Stimulated activated CD8-positive, alpha-beta memory T cell treated with anti-CD3 and anti-CD28 coated beads, Interleukin-12 subunit alpha, Interleukin-12 subunit beta, amount 100 ng/mL, for 24 hours (primary cell): ENCODE data around the gene HTR6.
"Not testable (repeated sequence)": the region's sequence is repeated elsewhere in the genome, so short reads cannot be mapped to it uniquely, and the experiment has no call there.

Experiments
- DNase-seq: peaks from one replicate; pipeline ENCODE4 v3.0.0-alpha.2; 2020; ENCODE audit errors: extremely low read depth

Gene HTR6

DNA sequence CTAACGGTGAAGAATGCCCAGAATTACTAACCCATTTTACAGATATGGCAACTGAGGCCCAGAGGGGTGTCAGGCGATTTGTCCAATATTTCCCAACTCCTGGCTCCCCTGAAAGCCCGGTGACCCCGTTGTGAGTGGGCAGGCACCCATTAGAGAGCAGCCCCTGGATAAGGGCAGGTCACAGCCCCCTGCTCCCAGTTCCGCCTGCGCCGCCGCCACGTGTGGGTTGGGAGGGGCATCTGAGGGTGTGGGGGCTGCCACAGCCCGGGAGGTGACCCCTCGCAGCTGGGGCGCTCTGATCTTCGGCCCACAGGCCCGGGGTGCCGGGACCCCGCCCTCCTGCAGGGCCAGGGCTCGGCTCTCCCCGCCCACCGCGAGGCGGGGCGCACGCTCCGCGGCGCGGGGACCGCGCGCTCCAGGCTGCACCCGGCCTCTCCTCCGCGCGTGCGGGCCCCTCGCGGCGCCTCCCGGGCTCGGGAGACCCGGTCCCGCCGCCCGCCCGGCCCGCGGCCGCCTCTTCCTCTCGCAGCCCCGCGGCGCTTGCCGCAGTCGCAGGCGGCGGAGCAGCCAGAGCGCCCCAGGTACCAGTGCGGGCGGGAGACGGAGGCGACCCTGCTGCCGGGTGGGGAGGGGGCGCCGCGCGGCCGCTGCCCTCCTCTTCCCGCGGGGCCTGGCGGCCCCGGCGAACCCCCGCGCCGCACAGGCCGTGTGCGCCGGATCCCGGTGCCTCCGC, at the start of gene HTR6:
Gene HTR6 (plus strand): TSS at position 423 of the 733 bp plus-strand sequence. CDS start 879 bp downstream, outside the sequence.
- no peak for DNase-seq

DNA sequence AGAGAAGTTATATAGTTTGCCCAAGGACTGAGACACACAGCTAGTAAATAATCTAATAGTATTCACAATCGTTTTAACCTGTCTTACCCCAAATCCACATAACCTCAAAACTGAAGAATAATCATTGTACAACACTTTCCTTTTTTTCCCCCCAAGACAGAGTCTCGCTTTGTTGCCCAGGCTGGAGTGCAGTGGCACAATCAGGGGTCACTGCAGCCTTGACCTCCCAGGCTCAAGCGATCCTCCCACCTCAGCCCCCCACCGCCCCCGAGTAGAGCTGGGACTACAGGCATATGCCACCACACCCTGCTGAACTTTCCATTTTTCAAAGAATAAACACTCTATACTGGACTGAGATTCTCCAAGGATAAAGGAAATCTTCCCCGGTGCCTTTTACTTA, 49.2 kb upstream of the HTR6 start:
- no peak for DNase-seq

DNA sequence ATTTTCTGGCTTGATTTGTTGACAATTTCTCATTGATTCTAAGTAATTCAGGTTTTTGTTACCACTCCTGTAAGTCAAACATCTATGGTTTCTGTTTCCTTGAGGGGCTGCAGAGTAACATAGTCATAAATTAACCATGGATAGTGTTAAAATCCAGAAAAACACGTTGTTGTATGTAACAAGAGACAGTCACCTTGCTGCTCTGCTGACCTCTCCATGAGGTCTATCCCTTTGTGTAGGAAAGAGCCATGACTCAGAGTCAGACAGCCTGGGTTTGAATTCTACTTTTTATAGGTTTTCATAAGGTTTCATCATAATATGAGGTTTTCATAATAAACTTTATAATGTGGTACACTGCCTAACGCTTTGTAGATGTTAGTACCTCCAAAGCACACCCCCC, 48.2 kb upstream of the HTR6 start:
- no peak for DNase-seq

DNA sequence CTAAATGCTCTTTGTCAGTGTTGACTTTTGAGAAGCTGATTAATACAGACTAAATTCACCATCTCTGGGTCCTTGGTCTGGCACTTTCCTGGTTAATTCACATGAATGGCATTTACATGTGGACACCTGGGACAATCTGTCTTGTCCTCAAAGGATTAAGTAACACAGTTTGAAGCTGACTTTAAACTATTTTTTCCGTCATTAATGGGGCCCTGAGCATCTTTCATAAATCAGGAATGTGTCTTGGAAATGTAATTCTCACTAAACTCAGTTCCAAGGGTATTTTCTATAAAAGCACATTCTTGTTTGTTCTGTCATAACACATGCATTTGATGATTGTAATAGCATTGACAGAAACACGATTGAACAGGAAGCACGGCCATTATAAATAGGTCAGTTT, 47.3 kb upstream of the HTR6 start:
- no peak for DNase-seq

DNA sequence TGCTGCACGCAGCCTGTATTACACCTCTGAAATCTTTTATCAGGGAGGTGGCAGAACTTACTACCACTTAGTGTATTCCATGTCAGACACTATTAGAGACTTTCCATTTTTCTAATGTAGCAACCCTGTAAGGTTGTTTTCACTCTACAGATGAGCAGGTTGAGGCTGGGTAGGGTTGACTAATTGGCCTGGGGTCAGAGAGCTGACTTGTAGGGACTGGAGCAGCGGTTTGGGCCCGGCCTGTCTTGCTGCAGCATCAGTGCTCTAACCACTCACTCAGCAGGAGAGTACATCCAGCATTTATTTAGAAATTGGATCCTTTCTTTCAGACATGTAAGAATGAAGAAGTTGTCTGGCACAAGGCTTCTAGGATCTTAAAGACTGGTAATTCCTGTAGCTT, 46.2 kb upstream of the HTR6 start:
- no peak for DNase-seq

DNA sequence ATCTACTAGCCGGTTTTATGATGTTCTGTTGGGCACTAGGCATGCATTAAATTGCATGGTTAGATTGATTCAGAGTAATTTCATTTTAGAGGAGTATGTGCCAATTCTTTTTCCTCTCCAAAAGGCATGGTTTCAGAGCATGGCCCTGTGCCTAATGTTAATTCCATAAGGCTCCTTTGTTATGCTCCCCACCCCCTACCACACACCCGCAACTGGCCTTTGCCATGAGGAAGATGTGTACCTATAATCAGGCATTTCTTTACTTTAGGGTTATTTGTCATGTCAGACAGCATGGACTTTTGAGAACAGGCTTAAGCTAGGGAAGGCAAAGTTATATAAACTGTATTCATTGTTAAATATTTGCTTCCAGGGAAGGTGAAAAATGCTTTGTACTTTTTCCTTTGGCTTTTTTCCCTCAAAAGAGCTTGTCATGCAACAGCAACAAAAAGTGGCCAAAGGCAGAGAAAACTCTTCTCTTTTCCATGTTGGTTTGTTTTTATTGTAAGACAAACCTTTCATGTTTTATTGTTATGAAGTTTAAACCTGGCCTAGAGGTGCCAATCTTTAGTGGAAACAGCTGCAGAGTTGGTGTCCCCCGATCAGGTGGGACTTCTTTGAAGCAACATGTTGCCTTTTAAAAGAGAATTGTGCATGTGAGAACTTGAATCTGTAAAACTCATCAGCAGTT, 44.8 kb upstream of the HTR6 start:
- DNase-seq = no peak

DNA sequence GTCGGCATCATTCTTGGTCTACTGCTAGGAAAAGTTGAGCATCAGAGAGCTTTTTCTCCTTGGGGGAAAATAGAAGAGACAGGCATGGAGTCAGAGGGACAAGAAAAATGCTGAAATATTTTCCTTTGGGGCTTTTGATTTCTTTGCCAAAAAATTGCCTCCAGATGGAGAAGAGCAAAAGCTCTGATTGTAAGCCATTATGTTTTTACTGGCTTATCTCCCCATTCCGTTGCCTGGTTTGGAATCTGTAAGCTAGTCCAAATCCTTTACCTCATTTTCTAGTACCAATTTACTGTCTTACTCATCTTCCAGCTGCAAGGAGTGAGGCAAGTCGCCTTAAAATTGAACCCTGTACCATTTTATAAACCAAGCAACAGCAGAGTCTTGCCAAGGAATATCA, 43.9 kb upstream of the HTR6 start:
- DNase-seq = no peak

DNA sequence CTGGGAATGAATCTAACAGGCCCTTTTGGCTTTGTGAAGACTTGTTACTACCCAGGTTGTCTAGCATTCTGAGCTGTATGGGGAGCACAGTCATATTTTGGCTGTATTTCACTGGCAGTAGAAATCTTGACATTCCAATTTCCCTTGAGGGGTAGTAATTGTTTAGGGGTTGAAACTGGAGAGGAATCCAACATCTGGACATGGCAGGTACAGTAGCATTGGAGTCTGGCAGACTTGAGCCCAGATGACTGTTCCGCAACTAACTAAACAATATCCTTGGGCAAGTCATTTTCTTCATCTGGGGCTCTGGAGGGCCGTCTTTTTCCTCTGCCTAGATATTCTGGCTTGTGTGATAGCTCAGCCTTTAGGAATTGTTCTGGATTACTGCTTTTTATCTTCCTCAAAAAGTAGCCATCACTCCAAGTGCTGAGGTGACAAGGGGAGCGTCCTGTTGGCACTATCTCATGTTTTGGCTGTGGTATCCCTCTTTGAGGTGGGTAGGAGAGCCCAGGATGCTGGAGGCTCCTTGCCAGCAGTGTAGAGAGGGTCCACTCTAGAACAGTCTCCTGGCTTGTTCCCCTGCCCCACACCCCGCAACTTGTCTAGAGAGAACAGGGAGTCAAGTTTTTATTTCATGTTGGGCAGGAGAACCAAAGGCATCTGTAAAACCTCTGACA, 43.3 kb upstream of the HTR6 start:
- DNase-seq = no peak

DNA sequence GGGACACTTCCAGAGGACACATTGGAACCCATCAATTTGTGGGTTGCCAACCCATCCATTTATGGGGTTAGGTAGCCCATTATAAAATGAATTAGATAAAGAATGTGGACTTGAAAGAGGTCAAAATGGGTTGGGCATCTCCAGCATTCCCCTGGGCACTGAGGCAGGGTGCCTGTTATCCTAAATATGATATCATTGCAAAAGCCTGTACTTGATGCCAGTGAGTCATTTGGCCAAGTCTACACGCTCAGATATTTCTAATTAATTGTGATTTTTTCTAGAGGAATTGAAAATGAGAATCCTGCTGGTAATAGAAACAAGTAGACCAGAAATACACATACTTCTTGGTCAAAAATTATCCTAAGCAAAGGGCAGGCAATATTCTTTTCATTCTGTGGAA, 42.5 kb upstream of the HTR6 start:
- DNase-seq = no peak

DNA sequence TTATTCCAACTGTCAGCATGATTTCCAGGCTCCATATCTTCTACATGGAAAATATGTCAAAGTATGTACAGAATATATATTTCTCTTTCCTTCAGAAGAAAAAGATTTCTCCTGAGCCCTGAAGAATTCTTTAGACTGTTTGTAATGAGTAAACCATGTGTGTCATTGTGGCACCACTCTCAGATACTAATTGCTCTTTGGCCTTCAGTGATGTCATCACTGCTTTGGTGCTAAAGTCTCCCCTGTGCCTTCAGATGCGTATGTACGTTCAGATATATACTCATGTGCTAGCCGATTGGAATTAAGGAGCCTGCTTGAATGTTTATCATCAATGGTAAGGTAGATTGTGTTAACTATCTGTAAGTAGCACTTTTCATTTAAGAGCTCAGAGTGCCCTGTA, 41.2 kb upstream of the HTR6 start:
- DNase-seq = no peak

DNA sequence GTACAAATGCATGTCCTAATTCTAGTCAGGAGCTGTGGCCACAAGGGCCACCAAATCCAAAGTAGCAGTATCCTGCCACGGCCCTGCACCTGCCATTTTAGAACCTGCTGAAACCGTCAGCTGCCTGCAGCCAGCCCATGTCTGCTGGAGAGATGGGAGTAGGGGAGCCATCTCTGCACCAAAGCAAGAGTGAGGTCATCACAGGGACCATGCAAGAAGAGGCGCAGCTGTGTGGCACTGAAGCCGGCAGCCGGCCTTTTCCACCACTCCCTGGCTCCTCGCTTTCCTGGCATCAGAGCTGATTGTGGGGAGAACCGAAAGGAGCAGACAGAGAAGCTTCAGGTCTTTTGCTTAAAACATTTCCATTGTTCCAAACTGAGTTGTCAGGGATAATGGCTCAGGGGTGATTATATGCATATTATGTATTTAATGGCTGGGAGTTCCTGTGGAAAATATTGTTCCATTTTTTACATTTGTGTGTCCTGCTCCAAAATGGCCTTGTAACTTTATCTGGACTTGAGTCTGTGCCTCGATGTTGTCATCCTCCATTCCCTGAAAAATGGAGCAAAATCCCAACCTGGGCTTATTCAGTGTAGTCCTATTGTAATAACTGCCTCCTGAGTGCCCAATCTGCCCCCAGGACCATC, 39.3 kb upstream of the HTR6 start:
- DNase-seq = no peak

DNA sequence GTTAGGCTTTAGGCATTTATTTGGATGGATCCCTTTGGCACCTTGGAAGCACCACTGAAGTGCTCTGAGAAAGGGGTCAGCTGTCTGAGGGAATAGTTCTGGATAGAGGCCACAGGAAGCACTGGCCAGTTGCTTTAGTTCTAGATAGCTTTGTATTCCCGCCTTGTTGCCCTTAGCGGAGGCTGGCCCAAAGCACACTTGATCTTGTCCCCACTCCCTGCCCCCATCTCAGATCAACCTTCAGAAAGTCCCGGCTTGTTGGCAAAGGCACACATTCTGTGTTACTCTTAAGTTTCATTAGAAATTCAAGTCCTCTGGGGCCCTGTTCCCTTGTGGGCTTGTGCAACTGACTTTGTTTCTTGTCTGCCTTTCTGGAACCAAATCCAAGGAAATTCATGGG, 35.8 kb upstream of the HTR6 start:
- no peak for DNase-seq

DNA sequence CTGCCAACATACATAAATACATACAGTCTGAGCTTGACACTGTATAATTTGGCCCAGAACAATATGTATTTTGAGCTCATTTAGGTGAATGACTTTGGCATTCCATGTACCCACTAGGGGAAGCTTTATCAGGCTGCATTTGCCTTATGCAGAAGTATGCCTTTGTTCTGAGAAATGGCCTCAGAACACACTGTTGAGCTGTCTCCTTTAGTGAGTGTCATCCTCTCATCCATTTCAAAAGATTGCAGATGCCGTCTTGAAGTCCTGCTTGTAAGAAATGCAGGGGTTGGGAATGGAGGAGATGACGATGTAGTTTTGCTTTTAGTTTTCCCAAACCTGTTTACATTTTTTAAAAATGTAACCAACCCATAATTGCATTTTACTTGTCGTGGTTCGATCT, 35.3 kb upstream of the HTR6 start:
- DNase-seq = no peak

DNA sequence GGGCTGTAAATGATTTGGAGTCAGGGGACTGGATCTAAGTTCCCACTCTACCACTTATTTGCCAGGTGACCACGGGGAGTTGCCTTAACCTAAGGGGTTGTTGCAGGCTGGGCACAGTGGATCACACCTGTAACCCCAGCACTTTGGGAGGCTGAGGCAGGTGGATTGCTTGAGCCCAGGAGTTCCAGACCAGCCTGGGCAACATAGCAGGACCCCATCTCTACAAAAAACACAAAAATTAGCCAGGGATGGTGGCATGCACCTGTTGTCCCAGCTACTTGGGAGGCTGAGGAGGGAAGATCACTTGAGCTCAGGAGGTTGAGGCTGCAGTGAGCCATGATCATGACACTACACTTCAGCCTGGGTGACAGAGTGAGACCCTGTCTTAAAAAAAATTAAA, 34.5 kb upstream of the HTR6 start:
- not testable (repeated sequence) for DNase-seq

DNA sequence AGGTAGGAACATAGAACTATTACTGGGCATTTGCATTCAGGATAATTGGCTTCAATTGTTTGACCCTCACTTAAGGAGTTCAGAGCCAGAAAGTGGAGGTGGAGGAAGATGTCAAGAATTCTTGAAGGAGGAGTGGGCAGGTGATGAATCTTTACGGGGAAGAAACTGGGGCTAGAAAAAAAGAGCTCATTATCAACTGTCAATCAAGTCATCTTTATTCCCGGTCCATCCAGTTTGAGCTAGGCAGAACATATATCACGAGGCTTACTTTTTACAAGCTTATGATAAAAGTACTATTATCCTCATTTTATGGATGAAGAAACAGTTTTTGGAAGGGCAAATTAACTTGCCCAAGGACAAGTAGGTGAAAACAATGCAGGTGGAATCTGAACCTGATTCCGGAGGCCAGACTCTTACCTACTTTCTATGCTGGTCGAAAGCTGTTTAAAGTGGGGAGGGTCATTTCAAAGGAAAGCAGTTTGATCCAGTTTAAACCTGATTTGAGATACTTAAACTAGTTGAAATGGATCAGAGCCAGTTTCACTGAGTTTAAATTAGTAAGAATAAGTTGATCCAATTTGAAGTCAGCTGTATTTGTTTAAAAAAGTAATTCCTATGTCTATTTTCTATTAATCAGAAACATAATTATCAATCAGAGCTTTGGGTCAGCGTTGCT, 33.8 kb upstream of the HTR6 start:
- DNase-seq = no peak

DNA sequence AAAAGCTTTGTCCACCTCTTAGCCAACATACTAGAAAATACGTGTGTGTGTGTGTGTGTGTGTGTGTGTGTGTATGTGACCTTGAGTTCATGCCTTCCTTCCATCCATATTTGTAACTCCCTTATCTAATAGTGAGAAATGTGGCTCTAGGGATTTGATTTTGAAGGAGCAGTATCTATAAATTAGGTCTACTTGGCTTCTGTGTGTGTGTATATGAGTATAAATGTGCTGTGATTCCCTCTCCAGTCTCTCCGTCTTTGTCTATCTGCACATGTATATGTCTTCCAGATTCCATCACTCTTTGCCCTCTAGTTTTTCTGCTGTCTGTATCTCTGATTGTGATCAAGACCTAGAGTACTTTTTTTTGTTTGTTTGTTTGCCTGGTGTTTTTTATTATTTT, 32.5 kb upstream of the HTR6 start:
- DNase-seq = no peak

DNA sequence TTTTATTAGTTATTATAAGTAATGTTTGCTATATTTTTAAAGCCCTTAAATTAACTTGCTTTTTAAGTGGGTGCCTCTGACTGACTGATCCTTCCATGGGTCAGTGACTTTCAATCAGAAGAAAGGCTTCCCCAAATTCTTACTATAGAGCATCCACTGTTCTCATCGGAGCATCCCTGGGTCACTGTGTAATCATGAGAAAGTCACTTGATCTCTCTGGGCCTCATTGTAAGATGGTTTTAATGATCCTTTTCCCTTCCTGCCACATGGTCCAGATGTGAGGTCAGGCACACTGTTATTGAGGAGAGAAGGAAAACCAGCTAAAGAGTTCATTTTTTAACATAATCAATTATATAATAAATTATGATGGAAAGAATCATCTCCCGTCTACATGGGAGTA, 31.6 kb upstream of the HTR6 start:
- no peak for DNase-seq

DNA sequence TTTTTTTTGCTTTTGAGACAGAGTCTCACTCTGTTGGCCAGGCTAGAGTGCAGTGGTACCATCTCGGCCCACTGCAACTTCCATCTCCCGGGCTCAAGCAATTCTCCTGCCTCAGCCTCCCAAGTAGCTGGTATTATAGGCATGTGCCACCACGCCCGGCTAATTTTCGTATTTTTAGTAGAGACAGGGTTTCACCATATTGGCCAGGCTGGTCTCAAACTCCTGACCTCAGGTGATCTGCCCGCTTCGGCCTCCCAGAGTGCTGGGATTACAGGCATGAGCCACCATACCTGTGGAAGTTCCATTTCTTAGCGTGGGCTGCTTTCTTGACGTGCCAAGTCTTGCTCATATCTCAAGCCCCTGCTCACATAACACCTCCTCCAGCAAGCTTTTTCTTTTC, 29.6 kb upstream of the HTR6 start:
- DNase-seq = not testable (repeated sequence)

DNA sequence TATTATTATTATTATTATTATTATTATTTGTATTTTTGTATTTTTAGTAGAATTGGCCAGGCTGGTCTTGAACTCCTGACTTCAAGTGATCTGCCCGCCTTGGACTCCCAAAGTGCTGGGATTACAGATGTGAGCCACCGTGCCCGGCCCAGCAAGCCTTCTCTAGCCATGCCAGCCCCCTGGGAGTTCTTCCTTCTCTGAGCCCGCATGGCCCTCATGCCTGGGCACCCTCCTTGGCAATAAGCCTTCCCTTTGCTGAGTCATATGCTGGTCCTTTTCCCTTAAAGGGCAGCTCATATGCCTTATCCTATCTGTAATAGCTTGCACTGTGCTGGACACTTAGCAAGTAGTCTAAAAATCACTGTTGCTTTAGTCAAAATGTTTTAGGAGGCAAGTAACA, 29.0 kb upstream of the HTR6 start:
- no peak for DNase-seq

DNA sequence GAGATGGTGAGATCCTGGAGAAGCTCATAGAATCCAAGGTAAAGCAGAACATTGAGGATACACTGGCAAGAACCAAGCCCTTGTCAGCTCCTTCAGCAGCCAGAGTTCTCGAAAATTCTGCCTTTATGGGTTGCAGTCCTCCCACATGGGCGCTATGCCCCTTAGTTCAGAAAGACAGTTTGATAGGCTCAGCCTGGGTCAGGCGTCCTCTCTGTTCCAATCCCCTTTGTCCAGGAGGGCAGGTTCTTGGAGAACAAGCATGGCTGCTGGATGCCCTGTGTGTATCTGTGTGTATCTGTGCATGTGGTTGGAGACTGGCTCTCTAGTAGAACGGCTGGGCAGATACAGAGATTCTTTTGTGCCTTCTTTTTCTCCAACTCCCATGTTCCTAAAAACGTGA, 28.6 kb upstream of the HTR6 start:
- no peak for DNase-seq

DNA sequence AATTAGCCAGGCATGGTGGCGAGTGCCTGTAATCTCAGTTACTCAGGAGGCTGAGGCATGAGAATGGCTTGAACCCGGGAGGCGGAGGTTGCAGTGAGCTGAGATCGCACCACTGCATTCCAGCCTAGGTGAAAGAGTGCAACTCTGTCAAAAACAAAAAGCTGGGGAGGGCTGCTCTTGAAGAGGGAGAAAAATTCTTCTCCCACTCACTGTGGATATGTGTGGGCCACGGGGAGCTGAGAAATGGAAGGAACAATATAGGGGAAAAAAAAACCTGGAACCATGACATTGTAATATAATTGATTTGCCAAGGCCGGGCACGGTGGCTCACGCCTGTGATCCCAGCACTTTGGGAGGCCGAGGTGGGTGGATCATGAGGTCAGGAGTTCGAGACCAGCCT, 27.9 kb upstream of the HTR6 start:
- DNase-seq = not testable (repeated sequence)

DNA sequence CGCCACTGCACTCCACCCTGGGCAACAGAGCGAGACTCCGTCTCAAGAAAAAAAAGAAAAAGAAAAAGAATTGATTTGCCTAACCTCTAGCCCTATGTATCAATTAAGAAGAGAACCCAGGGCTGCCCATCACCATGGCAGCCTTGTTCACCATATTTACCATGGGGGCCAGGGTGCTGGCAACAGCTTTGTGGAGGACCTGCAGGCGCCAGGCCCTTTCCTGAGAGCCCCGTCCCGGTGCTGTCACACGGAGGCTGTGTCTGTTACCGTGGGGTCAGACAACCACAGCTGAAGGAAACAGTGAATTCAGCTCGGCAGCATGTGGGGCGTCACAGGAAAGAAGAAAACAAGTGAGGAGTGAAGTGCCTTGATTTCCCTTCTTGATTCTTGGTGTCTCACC, 27.1 kb upstream of the HTR6 start:
- DNase-seq = no peak
